K562 (cell line): Measurements from ENCODE around the gene DSC2. TPM values are rescaled to one million over a fixed set of nuclear protein-coding genes. Genes with fewer than 3 reads are reported as not detected.

Source experiments
- ARHGAP35 ChIP-seq: fragments of 450-650 bp; IDR thresholded peaks from 2 replicates; pipeline ENCODE4 v1.6.1; 2018; ENCODE audit not compliant: partially characterized antibody
- ARID4B ChIP-seq: sonication (generic); formaldehyde crosslinking; IDR thresholded peaks from 2 replicates; pipeline ENCODE4 v1.8.0; 2022; ENCODE audit warnings: mild to moderate bottlenecking, missing genetic modification reagents
- CAMTA2 ChIP-seq: fragments of 250-450 bp; sonication (Bioruptor Pico); conservative IDR thresholded peaks from 2 replicates; pipeline ENCODE4 v1.5.1; 2022
- GATAD2A ChIP-seq: fragments of 450-650 bp; IDR thresholded peaks from 2 replicates; pipeline ENCODE4 v1.6.1; 2017
- HNRNPUL1 ChIP-seq: fragments of 200-400 bp; formaldehyde crosslinking; IDR thresholded peaks from 2 replicates; pipeline ENCODE4 v1.6.1; 2017; ENCODE audit warnings: low read length
- SPI1 ChIP-seq: IDR thresholded peaks from 2 replicates; pipeline ENCODE4 v1.6.1; 2011; ENCODE audit warnings: low read depth, low read length, control low read depth, borderline replicate concordance
- SREBF2 ChIP-seq: sonication (generic); formaldehyde crosslinking; IDR thresholded peaks from 2 replicates; pipeline ENCODE4 v1.4.0; 2020; ENCODE audit warnings: mild to moderate bottlenecking, missing genetic modification reagents
- STAT5A ChIP-seq: IDR thresholded peaks from 2 replicates; pipeline ENCODE4 v1.6.1; 2012; ENCODE audit warnings: low read length, inconsistent platforms, borderline replicate concordance
- TOE1 ChIP-seq, 2 experiments: fragments of 450-650 bp in 1 of 2; sonication (generic) in 1 of 2; formaldehyde crosslinking in 1 of 2; IDR thresholded peaks; 2 replicates each; pipeline versions ENCODE4 v1.7.1 to v1.8.0; 2016 to 2022; ENCODE audit warnings: borderline replicate concordance in 2 of 2, mild to moderate bottlenecking in 2 of 2, antibody characterized with exemption in 1 of 2, inconsistent platforms in 1 of 2, low read depth in 1 of 2, missing genetic modification reagents in 1 of 2, moderate library complexity in 1 of 2
- U2AF1 ChIP-seq: fragments of 200-400 bp; formaldehyde crosslinking; optimal IDR thresholded peaks from 2 replicates; pipeline ENCODE3; 2017; ENCODE audit warnings: mild to moderate bottlenecking, low read depth, low read length, moderate library complexity
- XRCC3 ChIP-seq: fragments of 450-650 bp; IDR thresholded peaks from 2 replicates; pipeline ENCODE4 v1.6.1; 2017; ENCODE audit warnings: mild to moderate bottlenecking, moderate library complexity
- ZBED1 ChIP-seq: IDR thresholded peaks from 2 replicates; pipeline ENCODE4 v1.6.1; 2014
- ZNF277 ChIP-seq: fragments of 250-450 bp; sonication (Bioruptor Pico); IDR thresholded peaks from 2 replicates; pipeline ENCODE4 v1.8.0; 2022; ENCODE audit warnings: inconsistent platforms, mild to moderate bottlenecking, moderate library complexity, borderline replicate concordance
- ZNF41 ChIP-seq: fragments of 250-450 bp; sonication (Bioruptor Pico); conservative IDR thresholded peaks from 2 replicates; pipeline ENCODE4 v1.4.0; 2020; ENCODE audit warnings: mild to moderate bottlenecking
- polyA plus RNA-seq, 8 experiments: library from polyadenylated mRNA; depleted of rRNA in 4 of 8; stranded (reverse) in 5 of 8; unstranded in 3 of 8; fragments of >200 nt; fragmentation: Nextera tagmentation in 2 of 8; fragmentation: Illumina TruSeq in 1 of 8; extraction: Ambion mirVana in 2 of 8; extraction: Trizol in 1 of 8; gene quantifications; 2 replicates each; pipeline versions ENCODE4 v1.2.1 to v1.2.3, GENCODE V29; 2011 to 2014; ENCODE audit warnings: inconsistent platforms in 1 of 8, missing spikeins in 1 of 8
- total RNA-seq, 7 experiments: library from RNA; depleted of rRNA in 6 of 7; stranded (reverse); fragments of >200 nt in 6 of 7; fragmentation: Illumina TruSeq in 2 of 7; extraction: Trizol in 2 of 7; gene quantifications; 2 replicates each; pipeline versions ENCODE4 v1.2.1 to v1.2.3, GENCODE V29; 2011 to 2021; ENCODE audit warnings: low replicate concordance in 1 of 7
- TF ChIP-seq, protein P1 (sequence below): fragments of 450-650 bp; formaldehyde crosslinking; IDR thresholded peaks from 2 replicates; pipeline ENCODE4 v1.4.0; 2020; ENCODE audit warnings: mild to moderate bottlenecking, mixed read lengths
- TF ChIP-seq, protein P2 (sequence below): fragments of 250-450 bp; sonication (Bioruptor Pico); IDR thresholded peaks from 2 replicates; pipeline ENCODE4 v1.4.0; 2020; ENCODE audit warnings: mild to moderate bottlenecking, moderate library complexity, borderline replicate concordance

Gene DSC2
- total and polyA plus RNA-seq, 9 of the 15 experiments (the other 6 are each of a cell fraction or from before 2014, with no cell fraction given), result 3.8 to 15.3 (median 6.4) TPM

GRCh38 chr18:31101183-31102024 lies 817 bp downstream of the DSC2 start (continued):
- TF ChIP-seq, protein P1, sequence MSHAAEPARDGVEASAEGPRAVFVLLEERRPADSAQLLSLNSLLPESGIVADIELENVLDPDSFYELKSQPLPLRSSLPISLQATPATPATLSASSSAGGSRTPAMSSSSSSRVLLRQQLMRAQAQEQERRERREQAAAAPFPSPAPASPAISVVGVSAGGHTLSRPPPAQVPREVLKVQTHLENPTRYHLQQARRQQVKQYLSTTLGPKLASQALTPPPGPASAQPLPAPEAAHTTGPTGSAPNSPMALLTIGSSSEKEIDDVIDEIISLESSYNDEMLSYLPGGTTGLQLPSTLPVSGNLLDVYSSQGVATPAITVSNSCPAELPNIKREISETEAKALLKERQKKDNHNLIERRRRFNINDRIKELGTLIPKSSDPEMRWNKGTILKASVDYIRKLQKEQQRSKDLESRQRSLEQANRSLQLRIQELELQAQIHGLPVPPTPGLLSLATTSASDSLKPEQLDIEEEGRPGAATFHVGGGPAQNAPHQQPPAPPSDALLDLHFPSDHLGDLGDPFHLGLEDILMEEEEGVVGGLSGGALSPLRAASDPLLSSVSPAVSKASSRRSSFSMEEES, result no peak
- TF ChIP-seq ZNF41 (CRISPR knock-in tag), result no peak
- no peak for TF ChIP-seq GATAD2A
- TF ChIP-seq, protein P2, sequence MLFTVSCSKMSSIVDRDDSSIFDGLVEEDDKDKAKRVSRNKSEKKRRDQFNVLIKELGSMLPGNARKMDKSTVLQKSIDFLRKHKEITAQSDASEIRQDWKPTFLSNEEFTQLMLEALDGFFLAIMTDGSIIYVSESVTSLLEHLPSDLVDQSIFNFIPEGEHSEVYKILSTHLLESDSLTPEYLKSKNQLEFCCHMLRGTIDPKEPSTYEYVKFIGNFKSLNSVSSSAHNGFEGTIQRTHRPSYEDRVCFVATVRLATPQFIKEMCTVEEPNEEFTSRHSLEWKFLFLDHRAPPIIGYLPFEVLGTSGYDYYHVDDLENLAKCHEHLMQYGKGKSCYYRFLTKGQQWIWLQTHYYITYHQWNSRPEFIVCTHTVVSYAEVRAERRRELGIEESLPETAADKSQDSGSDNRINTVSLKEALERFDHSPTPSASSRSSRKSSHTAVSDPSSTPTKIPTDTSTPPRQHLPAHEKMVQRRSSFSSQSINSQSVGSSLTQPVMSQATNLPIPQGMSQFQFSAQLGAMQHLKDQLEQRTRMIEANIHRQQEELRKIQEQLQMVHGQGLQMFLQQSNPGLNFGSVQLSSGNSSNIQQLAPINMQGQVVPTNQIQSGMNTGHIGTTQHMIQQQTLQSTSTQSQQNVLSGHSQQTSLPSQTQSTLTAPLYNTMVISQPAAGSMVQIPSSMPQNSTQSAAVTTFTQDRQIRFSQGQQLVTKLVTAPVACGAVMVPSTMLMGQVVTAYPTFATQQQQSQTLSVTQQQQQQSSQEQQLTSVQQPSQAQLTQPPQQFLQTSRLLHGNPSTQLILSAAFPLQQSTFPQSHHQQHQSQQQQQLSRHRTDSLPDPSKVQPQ (CRISPR knock-in tag), result no peak
- TF ChIP-seq ZNF277 (CRISPR knock-in tag), result no peak
- TF ChIP-seq XRCC3, result no peak
- TF ChIP-seq STAT5A, result peak; percentile 46
- TF ChIP-seq SPI1, result peak; percentile 98
- TF ChIP-seq ARID4B (CRISPR knock-in tag), result 0 out of 2 replicates have a peak, but pooled peaks have one; percentile 25
- TF ChIP-seq U2AF1, result no peak
- TF ChIP-seq TOE1 (IDR thresholded peaks at IDR 0.05; ENCODE audit: borderline replicate concordance), result no peak
- no peak for TF ChIP-seq TOE1 (CRISPR knock-in tag; IDR thresholded peaks at IDR 0.05; ENCODE audit: borderline replicate concordance, low read depth)
- no peak for TF ChIP-seq ARHGAP35
- TF ChIP-seq SREBF2 (CRISPR knock-in tag), result no peak
- TF ChIP-seq ZBED1, result no peak
- no peak for TF ChIP-seq CAMTA2 (CRISPR knock-in tag)
- TF ChIP-seq HNRNPUL1, result no peak
